Loucy (cell line): ENCODE data around the gene CD80.

Source experiments
- H2AFZ ChIP-seq: fragments of 200-600 bp; sonication (generic); 2 replicates; pipeline ENCODE4 v1.6.0; 2016; ENCODE audit warnings: antibody characterized with exemption, mild to moderate bottlenecking, low read length, moderate library complexity
- H3F3A ChIP-seq: fragments of 200-600 bp; 2 replicates; pipeline ENCODE4 v1.6.0; 2016; ENCODE audit warnings: antibody characterized with exemption, low read depth, mild to moderate bottlenecking
- H3K27me3 ChIP-seq: fragments of 200-600 bp; sonication (generic); 2 replicates; pipeline ENCODE4 v1.6.1; 2014; ENCODE audit warnings: low read length, mild to moderate bottlenecking; ENCODE audit not compliant: insufficient read depth, poor library complexity, severe bottlenecking
- H3K36me3 ChIP-seq: fragments of 200-600 bp; sonication (generic); 2 replicates; pipeline ENCODE4 v1.6.1; 2016; ENCODE audit warnings: low read length; ENCODE audit not compliant: insufficient read depth
- H3K4me1 ChIP-seq: fragments of 200-600 bp; sonication (generic); 2 replicates; pipeline ENCODE4 v1.5.1; 2014; ENCODE audit warnings: low read length, mild to moderate bottlenecking; ENCODE audit not compliant: insufficient read depth, poor library complexity, severe bottlenecking
- H3K4me2 ChIP-seq: fragments of 200-600 bp; sonication (generic); 2 replicates; pipeline ENCODE4 v1.6.0; 2014; ENCODE audit warnings: antibody characterized with exemption, low read length, low read depth, mild to moderate bottlenecking; ENCODE audit not compliant: poor library complexity, severe bottlenecking
- H3K4me3 ChIP-seq: fragments of 200-600 bp; sonication (generic); 2 replicates; pipeline ENCODE4 v1.5.1; 2014; ENCODE audit warnings: low read length, mild to moderate bottlenecking, mixed read lengths; ENCODE audit not compliant: poor library complexity, severe bottlenecking
- H3K79me2 ChIP-seq: fragments of 200-600 bp; sonication (generic); 2 replicates; pipeline ENCODE4 v1.6.1; 2014; ENCODE audit warnings: low read length; ENCODE audit not compliant: insufficient read depth
- H3K9ac ChIP-seq: fragments of 200-600 bp; sonication (generic); 2 replicates; pipeline ENCODE4 v1.6.0; 2014; ENCODE audit warnings: mild to moderate bottlenecking, low read depth, low read length, moderate library complexity; ENCODE audit not compliant: poor library complexity, severe bottlenecking
- H3K9me2 ChIP-seq: fragments of 200-600 bp; sonication (generic); replicated peaks from 2 replicates; pipeline ENCODE4 v1.6.1; 2016; ENCODE audit warnings: low read depth, low read length, mixed read lengths
- H3K9me3 ChIP-seq: fragments of 200-600 bp; sonication (generic); 2 replicates; pipeline ENCODE4 v1.6.1; 2014; ENCODE audit warnings: mild to moderate bottlenecking, antibody characterized with exemption, low read length, low read depth; ENCODE audit not compliant: insufficient read depth
- H4K20me1 ChIP-seq: fragments of 200-600 bp; sonication (generic); 2 replicates; pipeline ENCODE4 v1.6.0; 2014; ENCODE audit warnings: antibody characterized with exemption, low read length, mild to moderate bottlenecking; ENCODE audit not compliant: insufficient read depth, poor library complexity, severe bottlenecking
- CTCF ChIP-seq: fragments of 200-600 bp; sonication (generic); conservative IDR thresholded peaks from 2 replicates; pipeline ENCODE4 v1.5.1; 2014; ENCODE audit warnings: mild to moderate bottlenecking, antibody characterized with exemption, low read length
- EZH2phosphoT487 ChIP-seq: fragments of 200-600 bp; IDR thresholded peaks from 2 replicates; pipeline ENCODE4 v1.6.1; 2018; ENCODE audit warnings: antibody characterized with exemption, mild to moderate bottlenecking, moderate library complexity, borderline replicate concordance

CD80 gene

GRCh38 chr3:119531151-119531550 is 28.3 kb downstream of the CD80 start:
- Histone ChIP-seq H3F3A (no peaks in the 10 kb centered on the region), H3K9ac (no peak overlapping the region), H3K36me3 (no peaks in the 10 kb centered on the region), H3K4me1 (no peaks in the 10 kb centered on the region), H3K4me3 (no peak overlapping the region), H3K9me3 (no peaks in the 10 kb centered on the region), H2AFZ (no peak overlapping the region), H3K9me2 (no peaks in the 10 kb centered on the region), H3K4me2 (no peak overlapping the region), H4K20me1 (no peaks in the 10 kb centered on the region), H3K79me2 (no peaks in the 10 kb centered on the region), H3K27me3 (no peaks in the 10 kb centered on the region)
- TF ChIP-seq EZH2phosphoT487 (no peak), CTCF (no peak)

GRCh38 chr3:119530456-119530855 is 29.0 kb downstream of the CD80 start:
- H3K36me3 ChIP-seq: no peaks in the 10 kb centered on the region
- no peaks in the 10 kb centered on the region for H4K20me1 ChIP-seq
- H3K79me2 ChIP-seq: no peaks in the 10 kb centered on the region
- H3F3A ChIP-seq: no peaks in the 10 kb centered on the region
- H3K4me3 ChIP-seq: no peak overlapping the region
- H3K9me2 ChIP-seq: no peaks in the 10 kb centered on the region
- no peaks in the 10 kb centered on the region for H3K4me1 ChIP-seq
- no peak overlapping the region for H2AFZ ChIP-seq
- H3K27me3 ChIP-seq: no peaks in the 10 kb centered on the region
- H3K9me3 ChIP-seq: no peaks in the 10 kb centered on the region
- TF ChIP-seq CTCF (no peak), EZH2phosphoT487 (no peak)
- no peak overlapping the region for H3K9ac ChIP-seq
- H3K4me2 ChIP-seq: no peak overlapping the region

- Histone ChIP-seq H3K36me3 (no peaks in the 10 kb centered on the region), H3K4me1 (no peaks in the 10 kb centered on the region), H3F3A (no peaks in the 10 kb centered on the region), H3K79me2 (no peaks in the 10 kb centered on the region), H3K4me2 (no peak overlapping the region), H3K9me2 (no peaks in the 10 kb centered on the region), H3K4me3 (no peak overlapping the region), H3K27me3 (no peaks in the 10 kb centered on the region), H4K20me1 (no peaks in the 10 kb centered on the region), H2AFZ (no peak overlapping the region), H3K9ac (no peak overlapping the region), H3K9me3 (no peaks in the 10 kb centered on the region)
- TF ChIP-seq EZH2phosphoT487 (no peak), CTCF (no peak)
Measured at GRCh38 chr3:119529883-119530282, 29.5 kb downstream of the CD80 start.
